GM12878 (cell line): ENCODE measurements around the gene DENND1A. TPM values are rescaled to one million over a fixed set of nuclear protein-coding genes. Genes with fewer than 3 reads are reported as not detected.

Source experiments
- ATAC-seq: fragments of 200-7000 bp; cut with Tn5 transposase; 3 replicates; pipeline ENCODE4 v1.9.1; 2020; ENCODE audit warnings: mild to moderate bottlenecking, moderate library complexity
- BruUV-seq: library from RNA; stranded (reverse); fragments of 400-500 nt; replicated peaks from 2 replicates; lab custom pipeline; 2021; lab: Mats Ljungman, UMichigan
- CTCF ChIA-PET: fragments of 300-600 bp; sonication (Branson Sonifier 250); formaldehyde crosslinking; extraction: SDS; loops from one replicate; lab custom pipeline; 2021; ENCODE audit warnings: inconsistent platforms; lab: Yijun Ruan, JAX
- POLR2A ChIA-PET: fragments of 350-600 bp; formaldehyde crosslinking; extraction: SDS; loops from one replicate; lab custom pipeline; 2021; ENCODE audit warnings: inconsistent platforms; lab: Charles Lee
- RAD21 ChIA-PET: fragments of 300-600 bp; sonication (Branson Sonifier 250); formaldehyde crosslinking; loops from one replicate; lab custom pipeline; 2023; ENCODE audit warnings: antibody characterized with exemption; ENCODE audit not compliant: unreplicated experiment; lab: Charles Lee
- SMC1A ChIA-PET: fragments of 300-600 bp; sonication (Branson Sonifier 250); formaldehyde crosslinking; loops from one replicate; lab custom pipeline; 2023; ENCODE audit not compliant: unreplicated experiment, uncharacterized antibody; lab: Charles Lee
- DNase-seq: peaks from one replicate; pipeline ENCODE4 v3.0.0-alpha.2; 2011; ENCODE audit warnings: low read depth, low spot score
- FAIRE-seq: peaks from 3 replicates; lab custom pipeline; 2011; peaks lifted over from hg19 to GRCh38; lab: Jason Lieb, UNC
- H2AFZ ChIP-seq: 2 replicates; pipeline ENCODE4 v1.6.0; 2011; ENCODE audit warnings: low read depth, low read length, control low read depth; ENCODE audit not compliant: control insufficient read depth
- H3K27ac ChIP-seq: 2 replicates; pipeline ENCODE4 v1.5.1; 2011; ENCODE audit warnings: control low read depth; ENCODE audit not compliant: control insufficient read depth, insufficient read depth
- H3K27me3 ChIP-seq, 2 experiments: replicated peaks in 1 of 2; 2 replicates each; pipeline versions ENCODE4 v1.6.0 to v1.6.1; 2011; ENCODE audit warnings: low read length in 1 of 2; ENCODE audit not compliant: control insufficient read depth in 2 of 2, insufficient read depth in 2 of 2
- H3K36me3 ChIP-seq, 2 experiments: 2 replicates each; pipeline ENCODE4 v1.5.1; 2011; ENCODE audit warnings: low read length in 1 of 2; ENCODE audit not compliant: control insufficient read depth in 2 of 2, insufficient read depth in 2 of 2
- H3K4me1 ChIP-seq: 2 replicates; pipeline ENCODE4 v1.6.1; 2011; ENCODE audit warnings: mild to moderate bottlenecking, low read length, moderate library complexity, mixed read lengths; ENCODE audit not compliant: control insufficient read depth, insufficient read depth
- H3K4me2 ChIP-seq: 2 replicates; pipeline ENCODE4 v1.6.0; 2011; ENCODE audit warnings: control low read depth; ENCODE audit not compliant: control insufficient read depth, insufficient read depth
- H3K4me3 ChIP-seq: fragments of 200-600 bp; sonication (generic); 2 replicates; pipeline ENCODE4 v1.5.1; 2016
- H3K79me2 ChIP-seq: 2 replicates; pipeline ENCODE4 v1.6.0; 2011; ENCODE audit warnings: low read length; ENCODE audit not compliant: control insufficient read depth, insufficient read depth
- H3K9ac ChIP-seq: 2 replicates; pipeline ENCODE4 v1.8.0; 2011; ENCODE audit warnings: low read length, control low read depth, mixed read lengths; ENCODE audit not compliant: control insufficient read depth, insufficient read depth
- H3K9me3 ChIP-seq: replicated peaks from 3 replicates; pipeline ENCODE4 v1.5.1; 2011; ENCODE audit warnings: mild to moderate bottlenecking, low read length; ENCODE audit not compliant: control insufficient read depth, insufficient read depth
- H4K20me1 ChIP-seq: 2 replicates; pipeline ENCODE4 v1.6.0; 2011; ENCODE audit not compliant: control insufficient read depth, insufficient read depth
- BRCA1 ChIP-seq: IDR thresholded peaks from 2 replicates; pipeline ENCODE4 v1.6.1; 2011; ENCODE audit warnings: low read depth, low read length, improper control_type of control experiment
- IRF5 ChIP-seq: fragments of 450-650 bp; IDR thresholded peaks from 2 replicates; pipeline ENCODE4 v1.6.1; 2017; ENCODE audit warnings: borderline replicate concordance
- KDM1A ChIP-seq: fragments of 200-600 bp; sonication (generic); IDR thresholded peaks from 2 replicates; pipeline ENCODE4 v1.6.1; 2016; ENCODE audit warnings: borderline replicate concordance
- MYB ChIP-seq: fragments of 150-350 bp; IDR thresholded peaks from 2 replicates; pipeline ENCODE4 v1.6.1; 2014; ENCODE audit warnings: mild to moderate bottlenecking, low read depth, low read length, borderline replicate concordance
- MYC ChIP-seq: IDR thresholded peaks from 2 replicates; pipeline ENCODE4 v1.6.1; 2011; ENCODE audit warnings: mild to moderate bottlenecking, low read length, moderate library complexity, inconsistent platforms; ENCODE audit not compliant: insufficient read depth, insufficient replicate concordance, insufficient read length, severe bottlenecking
- RAD51 ChIP-seq: fragments of 450-650 bp; IDR thresholded peaks from 2 replicates; pipeline ENCODE4 v1.6.1; 2016; ENCODE audit warnings: moderate library complexity, mild to moderate bottlenecking, inconsistent platforms
- RB1 ChIP-seq: fragments of 450-650 bp; formaldehyde crosslinking; IDR thresholded peaks from 2 replicates; pipeline ENCODE4 v1.6.1; 2017; ENCODE audit warnings: mild to moderate bottlenecking, borderline replicate concordance
- USF2 ChIP-seq: IDR thresholded peaks from 2 replicates; pipeline ENCODE4 v1.6.1; 2011; ENCODE audit warnings: low read depth, low read length, improper control_type of control experiment, borderline replicate concordance
- ZSCAN29 ChIP-seq: fragments of 450-650 bp; IDR thresholded peaks from 2 replicates; pipeline ENCODE4 v1.6.1; 2017; ENCODE audit warnings: mild to moderate bottlenecking, moderate library complexity
- WGBS: methylation state at CpG from one replicate; pipeline ENCODE4 v1.1.6; 2016; ENCODE audit warnings: low lambda C conversion rate; ENCODE audit not compliant: insufficient replicate concordance, insufficient coverage; ENCODE audit errors: missing lambda C conversion rate; 5-methylcytosine and 5-hydroxymethylcytosine counted together
- in situ Hi-C: fragments of 300-500 bp; cut with MboI; formaldehyde crosslinking; loops from 9 replicates; pipeline ENCODE4 v1.14.3; 2018; ENCODE audit warnings: mixed read lengths
- intact Hi-C: fragments of 100-400 bp; cut with micrococcal nuclease; formaldehyde crosslinking; loops from one replicate; pipeline ENCODE4 v1.14.2; 2022; ENCODE audit not compliant: unreplicated experiment
- polyA plus RNA-seq, 11 experiments: library from polyadenylated mRNA; depleted of rRNA in 4 of 11; unstranded in 6 of 11; stranded (reverse) in 5 of 11; fragments of >200 nt; fragmentation: Nextera tagmentation in 4 of 11; fragmentation: Illumina TruSeq in 1 of 11; extraction: Ambion mirVana in 4 of 11; extraction: Trizol in 1 of 11; gene quantifications; 1 replicate in 1 of 11; 2 replicates in 10 of 11; pipeline versions ENCODE4 v1.2.1 to v1.2.3, GENCODE V29; 2011 to 2016; ENCODE audit warnings: inconsistent platforms in 2 of 11, missing spikeins in 2 of 11, low read depth in 1 of 11
- total RNA-seq, 4 experiments: library from RNA; depleted of rRNA in 3 of 4; stranded (reverse); fragments of >200 nt in 3 of 4; fragmentation: Illumina TruSeq in 1 of 4; extraction: Trizol in 1 of 4; gene quantifications; 2 replicates each; pipeline versions ENCODE4 v1.2.1 to v1.2.3, GENCODE V29; 2013 to 2021

DENND1A gene
- total and polyA plus RNA-seq, 10 of the 15 experiments (the other 5 are each of a cell fraction or from before 2014, with no cell fraction given) = 14.1 to 48.6 (median 35.2) TPM

- ChIA-PET RAD21 (interaction anchor here (1.1 kb wide), 1 partner anchor 33 kb away, joined by 4 read pairs; no protein-coding TSS in a partner anchor), SMC1A (interaction anchor here (0.6 to 1.5 kb wide), 9 partner anchors 10 to 329 kb away, joined by 3 to 5 read pairs (median 4); no protein-coding TSS in a partner anchor), CTCF (no interaction called here), POLR2A (no interaction called here)
- Histone ChIP-seq H4K20me1 (no peaks in the 10 kb centered on the region), H3K4me1 (peaks cover 22% of the 10 kb centered on the region), H3K27me3 (no peaks in the 10 kb centered on the region), H3K27ac (no peak overlapping the region), H2AFZ (no peak overlapping the region), H3K36me3 (no peaks in the 10 kb centered on the region; a peak in 1 of 4 replicates), H3K4me2 (no peak overlapping the region), H3K79me2 (no peaks in the 10 kb centered on the region; the same call in 1 of the 2 replicates), H3K9ac (no peak overlapping the region), H3K4me3 (no peak overlapping the region), H3K9me3 (no peaks in the 10 kb centered on the region)
- DNase-seq (no peak), ATAC-seq (no peak), FAIRE-seq (no peak)
- 100% methylated on average over 1 of the region's 1 CpG for WGBS
- in situ Hi-C loops = no loop called here
- intact Hi-C loops = no loop called here
- TF ChIP-seq RAD51 = no peak
- TF ChIP-seq KDM1A = no peak
- TF ChIP-seq USF2 = no peak
- TF ChIP-seq ZSCAN29 = no peak
- no peak for TF ChIP-seq BRCA1
- no peak for TF ChIP-seq RB1
- no peak for TF ChIP-seq IRF5
- no peak for TF ChIP-seq MYC
- no peak for TF ChIP-seq MYB
- no TSS peak for BruUV-seq
Measured at GRCh38 chr9:123712399-123712798, 217.5 kb downstream of the DENND1A start.
